COLO668 (cell line): ENCODE measurements around the gene SMCHD1.
"Not testable (repeated sequence)": the region's sequence is repeated elsewhere in the genome, so short reads cannot be mapped to it uniquely, and the experiment has no call there.

ENCODE experiments used
- DNase-seq: peaks from one replicate; lab custom pipeline; 2025; ENCODE audit not compliant: unreplicated experiment; lab: John Stamatoyannopoulos, UW

SMCHD1 gene

DNA sequence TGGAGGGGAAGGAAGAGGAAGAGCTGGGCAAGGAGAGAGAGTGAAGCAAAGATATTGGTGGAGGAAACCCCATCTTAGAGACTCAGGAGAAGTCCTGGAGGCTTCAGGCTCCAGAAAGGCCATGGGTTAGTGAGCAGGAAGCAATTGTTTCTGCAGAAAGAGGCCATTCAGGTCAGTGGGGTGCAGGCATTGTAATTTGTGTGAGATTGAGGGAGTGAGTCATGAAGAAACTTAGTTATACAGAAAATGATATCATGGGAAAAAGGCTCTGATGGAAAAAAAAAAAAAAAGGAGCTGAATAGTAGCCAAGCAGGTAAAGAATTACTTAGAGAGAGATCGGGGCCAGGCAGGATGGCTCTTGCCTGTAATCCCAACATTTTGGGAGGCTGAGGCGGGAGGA, 195.3 kb downstream of the SMCHD1 start:
- DNase-seq, result no peak

DNA sequence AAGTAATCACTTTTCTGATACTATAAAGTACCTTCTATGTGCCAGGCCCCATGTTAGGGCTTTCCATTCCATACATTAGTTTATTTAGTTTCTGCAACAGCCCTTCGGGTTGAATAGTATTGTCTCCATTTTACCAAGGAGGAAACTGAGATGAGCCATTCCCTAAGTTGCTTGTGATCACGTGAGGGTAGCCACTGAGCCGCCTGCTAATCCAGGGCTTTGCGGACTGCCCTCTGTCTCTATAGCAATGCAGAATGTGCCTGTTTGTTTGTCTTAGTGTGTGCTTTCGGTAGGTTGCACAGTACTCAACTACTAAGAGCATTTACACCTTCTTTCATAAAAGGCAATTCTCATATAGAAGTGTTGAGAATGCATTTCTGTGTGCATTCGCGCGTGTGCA, 196.2 kb downstream of the SMCHD1 start:
- DNase-seq, result no peak

DNA sequence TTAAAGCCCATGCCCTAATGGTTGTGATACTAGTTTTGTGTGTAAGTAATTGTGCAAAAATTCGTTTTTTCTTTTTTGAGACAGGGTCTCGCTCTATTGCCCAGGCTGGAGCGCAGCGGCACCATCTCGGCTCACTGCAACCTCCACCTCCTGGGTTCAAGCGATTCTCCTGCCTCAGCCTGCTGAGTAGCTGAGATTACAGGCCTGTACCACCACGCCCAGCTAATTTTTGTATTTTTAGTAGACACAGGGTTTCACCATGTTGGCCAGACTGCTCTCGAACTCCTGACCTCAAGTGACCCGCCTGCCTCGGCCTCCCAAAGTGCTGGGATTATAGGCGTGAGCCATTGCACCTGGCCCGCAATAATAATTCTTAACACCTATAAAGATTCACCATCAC, 196.9 kb downstream of the SMCHD1 start:
- DNase-seq, result not testable (repeated sequence)

DNA sequence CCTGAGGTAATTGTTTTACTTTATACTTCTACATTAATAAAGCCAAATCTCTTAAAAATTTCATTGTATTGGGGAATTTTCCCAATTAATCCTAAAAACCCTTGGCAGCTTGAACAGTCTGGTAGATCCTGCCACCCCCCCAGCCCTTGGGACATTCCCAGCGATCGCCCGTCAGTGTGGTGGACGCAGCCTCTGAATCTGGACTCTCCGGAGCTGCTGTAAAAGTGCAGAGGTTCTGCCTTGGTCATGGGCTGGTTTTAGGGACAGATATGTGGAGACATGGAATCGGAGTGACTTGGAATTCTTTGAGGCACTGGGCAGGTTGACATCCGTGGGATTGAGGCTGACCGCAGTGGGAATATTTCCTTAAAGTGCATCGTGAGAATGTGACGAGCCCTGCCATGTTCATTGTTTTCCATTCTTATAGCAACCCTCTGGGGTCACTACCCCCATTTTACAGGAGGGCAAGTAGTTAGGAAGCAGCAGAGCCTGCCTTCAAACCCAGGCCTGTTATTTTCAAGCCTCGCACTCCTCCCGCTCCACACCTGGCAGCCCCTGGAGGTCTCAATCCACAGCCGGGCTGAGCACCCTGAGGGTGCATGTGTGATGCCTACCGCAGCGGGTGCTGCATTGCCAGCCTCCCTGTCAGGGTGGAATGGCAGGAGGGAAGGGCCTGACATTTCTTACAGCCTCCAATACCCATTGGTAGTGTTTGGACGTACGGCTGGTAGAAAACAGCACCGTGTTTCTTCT, 197.8 kb downstream of the SMCHD1 start:
- no peak for DNase-seq

DNA sequence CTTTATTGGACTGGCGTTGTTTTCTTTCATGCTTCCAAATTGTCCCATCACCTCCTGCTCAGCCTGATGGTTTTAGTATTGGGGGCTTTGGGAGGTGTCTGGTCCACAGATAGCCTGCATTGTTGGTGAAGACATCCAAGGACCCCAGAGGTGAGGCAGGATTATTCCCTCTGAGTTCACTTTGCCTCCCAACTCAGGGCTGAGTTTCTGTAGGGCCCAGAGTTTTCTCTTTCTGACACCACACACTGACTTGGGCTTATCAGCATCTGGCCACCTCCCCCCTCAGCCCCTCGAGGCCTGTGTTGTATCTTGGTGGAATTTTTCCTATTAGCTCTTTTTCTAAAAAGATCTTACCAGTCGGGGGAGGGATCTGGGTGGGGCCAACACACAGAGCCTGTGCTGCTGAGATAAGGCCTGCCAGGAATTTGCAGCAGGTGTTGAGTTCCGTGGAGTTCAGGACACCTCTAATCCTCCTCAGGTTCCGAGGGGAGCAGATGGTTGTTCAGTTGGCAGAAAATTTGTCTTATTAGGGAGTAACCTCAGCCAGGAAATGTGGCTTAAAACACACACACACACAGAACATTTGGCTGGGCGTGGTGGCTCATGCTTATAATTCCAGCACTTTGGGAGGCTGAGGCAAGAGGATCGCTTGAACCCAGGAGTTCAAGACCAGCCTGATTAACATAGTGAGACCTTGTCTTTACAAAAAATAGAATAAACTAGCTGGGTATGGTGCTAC, 198.6 kb downstream of the SMCHD1 start:
- no peak for DNase-seq
